Measurements from ENCODE around the gene SND1.

The SND1 gene

GRCh38 chr7:127927348-127927696, 275.3 kb downstream of the SND1 start:
- H3K36me3 ChIP-seq (ENCODE audit: low read depth): peaks cover 30% of the 10 kb centered on the region
- H3K27ac ChIP-seq (ENCODE audit: poor library complexity, severe bottlenecking): no peak overlapping the region
- H3K4me3 ChIP-seq (ENCODE audit: severe bottlenecking): no peak overlapping the region
- DNase-seq (ENCODE audit: low spot score) (no peak), ATAC-seq (ENCODE audit: low read depth) (no peak)
- TF ChIP-seq CTCF (IDR thresholded peaks at IDR 0.05; ENCODE audit: poor library complexity, severe bottlenecking): no peak
- H3K9me3 ChIP-seq (ENCODE audit: severe bottlenecking): no peaks in the 10 kb centered on the region
- H3K27me3 ChIP-seq (ENCODE audit: insufficient read depth, poor library complexity, severe bottlenecking): no peaks in the 10 kb centered on the region
- no peaks in the 10 kb centered on the region for H3K4me1 ChIP-seq (ENCODE audit: insufficient read depth, poor library complexity, severe bottlenecking)

DNA sequence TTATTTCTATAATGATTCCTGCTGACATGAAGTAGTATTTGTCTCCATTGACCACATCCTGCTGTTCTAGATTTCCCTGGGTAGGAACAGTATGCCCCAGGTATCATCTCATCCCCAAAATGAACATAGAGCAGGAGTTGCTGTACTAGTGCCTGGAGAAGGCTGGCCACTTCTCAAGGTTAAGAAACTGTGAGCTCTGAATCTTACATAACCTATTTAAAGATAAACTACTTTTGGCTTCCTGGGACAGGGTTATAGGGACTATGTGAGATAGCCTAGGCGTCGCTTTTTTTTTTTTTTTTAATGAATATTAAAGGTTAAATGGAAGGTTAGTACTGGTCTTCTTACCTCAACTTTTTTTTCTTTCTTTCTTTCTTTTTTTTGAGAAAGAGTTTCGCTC, 276.2 kb downstream of the SND1 start:
- no peaks in the 10 kb centered on the region for H3K9me3 ChIP-seq (ENCODE audit: severe bottlenecking)
- ATAC-seq (ENCODE audit: low read depth) (no peak), DNase-seq (ENCODE audit: low spot score) (no peak)
- TF ChIP-seq CTCF (IDR thresholded peaks at IDR 0.05; ENCODE audit: poor library complexity, severe bottlenecking): no peak
- H3K27ac ChIP-seq (ENCODE audit: poor library complexity, severe bottlenecking): no peak overlapping the region
- no peak overlapping the region for H3K4me3 ChIP-seq (ENCODE audit: severe bottlenecking)
- H3K36me3 ChIP-seq (ENCODE audit: low read depth): peaks cover 38% of the 10 kb centered on the region
- no peaks in the 10 kb centered on the region for H3K27me3 ChIP-seq (ENCODE audit: insufficient read depth, poor library complexity, severe bottlenecking)
- no peaks in the 10 kb centered on the region for H3K4me1 ChIP-seq (ENCODE audit: insufficient read depth, poor library complexity, severe bottlenecking)

GRCh38 chr7:127928852-127929251, 276.9 kb downstream of the SND1 start:
- Histone ChIP-seq H3K27ac (ENCODE audit: poor library complexity, severe bottlenecking) (no peak overlapping the region), H3K27me3 (ENCODE audit: insufficient read depth, poor library complexity, severe bottlenecking) (no peaks in the 10 kb centered on the region), H3K9me3 (ENCODE audit: severe bottlenecking) (no peaks in the 10 kb centered on the region), H3K4me3 (ENCODE audit: severe bottlenecking) (no peak overlapping the region), H3K4me1 (ENCODE audit: insufficient read depth, poor library complexity, severe bottlenecking) (no peaks in the 10 kb centered on the region), H3K36me3 (ENCODE audit: low read depth) (peaks cover 43% of the 10 kb centered on the region)
- DNase-seq (ENCODE audit: low spot score): no peak
- ATAC-seq (ENCODE audit: low read depth): no peak
- no peak for TF ChIP-seq CTCF (IDR thresholded peaks at IDR 0.05; ENCODE audit: poor library complexity, severe bottlenecking)

GRCh38 chr7:127930341-127931328, 278.6 kb downstream of the SND1 start:
- no peaks in the 10 kb centered on the region for H3K9me3 ChIP-seq (ENCODE audit: severe bottlenecking)
- no peak for TF ChIP-seq CTCF (IDR thresholded peaks at IDR 0.05; ENCODE audit: poor library complexity, severe bottlenecking)
- no peak overlapping the region for H3K4me3 ChIP-seq (ENCODE audit: severe bottlenecking)
- H3K27me3 ChIP-seq (ENCODE audit: insufficient read depth, poor library complexity, severe bottlenecking): no peaks in the 10 kb centered on the region
- ATAC-seq (ENCODE audit: low read depth) (no peak), DNase-seq (ENCODE audit: low spot score) (no peak)
- no peak overlapping the region for H3K27ac ChIP-seq (ENCODE audit: poor library complexity, severe bottlenecking)
- peaks cover 43% of the 10 kb centered on the region for H3K36me3 ChIP-seq (ENCODE audit: low read depth)
- no peaks in the 10 kb centered on the region for H3K4me1 ChIP-seq (ENCODE audit: insufficient read depth, poor library complexity, severe bottlenecking)

DNA sequence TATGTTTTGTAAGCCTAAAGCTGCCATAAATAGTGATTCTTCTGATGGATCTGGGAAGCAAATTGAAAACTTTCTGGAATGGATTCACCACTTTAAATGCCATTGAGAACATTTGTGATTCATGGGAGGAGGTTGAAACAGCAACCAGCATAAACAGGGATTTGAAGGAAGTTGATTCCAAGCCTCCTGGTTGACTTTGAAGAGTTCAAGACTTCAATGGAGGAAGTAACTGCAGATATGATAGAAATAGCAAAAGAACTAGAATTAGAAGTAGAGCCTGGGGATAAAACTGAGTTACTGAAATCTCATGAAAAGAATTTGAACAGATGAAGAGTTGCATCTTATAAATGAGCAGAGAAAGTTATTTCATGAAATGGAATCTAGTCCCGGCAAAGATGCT, 280.1 kb downstream of the SND1 start:
- ATAC-seq (ENCODE audit: low read depth) (no peak), DNase-seq (ENCODE audit: low spot score) (no peak)
- Histone ChIP-seq H3K4me1 (ENCODE audit: insufficient read depth, poor library complexity, severe bottlenecking) (no peaks in the 10 kb centered on the region), H3K27ac (ENCODE audit: poor library complexity, severe bottlenecking) (no peak overlapping the region), H3K27me3 (ENCODE audit: insufficient read depth, poor library complexity, severe bottlenecking) (no peaks in the 10 kb centered on the region), H3K9me3 (ENCODE audit: severe bottlenecking) (no peaks in the 10 kb centered on the region), H3K4me3 (ENCODE audit: severe bottlenecking) (no peak overlapping the region), H3K36me3 (ENCODE audit: low read depth) (peaks cover 45% of the 10 kb centered on the region)
- TF ChIP-seq CTCF (IDR thresholded peaks at IDR 0.05; ENCODE audit: poor library complexity, severe bottlenecking): no peak
